GM18867 (cell line): ENCODE results near the gene PSMF1.
"Not testable (repeated sequence)": the region's sequence is repeated elsewhere in the genome, so short reads cannot be mapped to it uniquely, and the experiment has no call there.

ENCODE experiments used
- ATAC-seq: cut with Tn5 transposase; IDR thresholded peaks from one replicate; pipeline ENCODE4 v1.9.1; 2021; ENCODE audit warnings: mild to moderate bottlenecking, moderate library complexity; ENCODE audit not compliant: unreplicated experiment

The PSMF1 gene

GRCh38 chr20:1121429-1121828, 3.0 kb downstream of the PSMF1 start:
- no peak for ATAC-seq

- no peak for ATAC-seq
Measured at GRCh38 chr20:1122388-1123315, 4.2 kb downstream of the PSMF1 start.

- no peak for ATAC-seq
Measured at GRCh38 chr20:1123666-1124065, 5.3 kb downstream of the PSMF1 start.

- ATAC-seq = no peak
Measured at GRCh38 chr20:1124421-1124820, 6.0 kb downstream of the PSMF1 start.

GRCh38 chr20:1125277-1125676, 6.9 kb downstream of the PSMF1 start:
- no peak for ATAC-seq

GRCh38 chr20:1127840-1128239, 9.4 kb downstream of the PSMF1 start:
- ATAC-seq = no peak

GRCh38 chr20:1130058-1130694, 11.8 kb downstream of the PSMF1 start:
- ATAC-seq = no peak

- no peak for ATAC-seq
Measured at GRCh38 chr20:1130847-1131246, 12.4 kb downstream of the PSMF1 start.

GRCh38 chr20:1131354-1131753, 13.0 kb downstream of the PSMF1 start:
- no peak for ATAC-seq

GRCh38 chr20:1134355-1134754, 16.0 kb downstream of the PSMF1 start:
- ATAC-seq = no peak

- no peak for ATAC-seq
Measured at GRCh38 chr20:1134836-1135235, 16.4 kb downstream of the PSMF1 start.

- ATAC-seq = no peak
Measured at GRCh38 chr20:1137236-1137635, 18.8 kb downstream of the PSMF1 start.

GRCh38 chr20:1144401-1145172, 26.2 kb downstream of the PSMF1 start:
- no peak for ATAC-seq

GRCh38 chr20:1146957-1147356, 28.6 kb downstream of the PSMF1 start:
- ATAC-seq = no peak

GRCh38 chr20:1149812-1150211, 31.4 kb downstream of the PSMF1 start:
- ATAC-seq = not testable (repeated sequence)

- no peak for ATAC-seq
Measured at GRCh38 chr20:1150218-1150617, 31.8 kb downstream of the PSMF1 start.

- ATAC-seq = no peak
Measured at GRCh38 chr20:1150968-1151367, 32.6 kb downstream of the PSMF1 start.

GRCh38 chr20:1154226-1154625, 35.8 kb downstream of the PSMF1 start:
- no peak for ATAC-seq

GRCh38 chr20:1154691-1155090, 36.3 kb downstream of the PSMF1 start:
- ATAC-seq = no peak

- ATAC-seq = no peak
Measured at GRCh38 chr20:1155342-1155741, 36.9 kb downstream of the PSMF1 start.

- no peak for ATAC-seq
Measured at GRCh38 chr20:1160496-1160895, 42.1 kb downstream of the PSMF1 start.

GRCh38 chr20:1160991-1161390, 42.6 kb downstream of the PSMF1 start:
- no peak for ATAC-seq
